ENCODE measurements around the gene MRPS18A. TPM values are rescaled to one million over a fixed set of nuclear protein-coding genes. Genes with fewer than 3 reads are reported as not detected.

MRPS18A gene
- total and polyA plus RNA-seq, 3 donors from 2014 or later = 37.5 to 63.0 (median 48.6) TPM

DNA sequence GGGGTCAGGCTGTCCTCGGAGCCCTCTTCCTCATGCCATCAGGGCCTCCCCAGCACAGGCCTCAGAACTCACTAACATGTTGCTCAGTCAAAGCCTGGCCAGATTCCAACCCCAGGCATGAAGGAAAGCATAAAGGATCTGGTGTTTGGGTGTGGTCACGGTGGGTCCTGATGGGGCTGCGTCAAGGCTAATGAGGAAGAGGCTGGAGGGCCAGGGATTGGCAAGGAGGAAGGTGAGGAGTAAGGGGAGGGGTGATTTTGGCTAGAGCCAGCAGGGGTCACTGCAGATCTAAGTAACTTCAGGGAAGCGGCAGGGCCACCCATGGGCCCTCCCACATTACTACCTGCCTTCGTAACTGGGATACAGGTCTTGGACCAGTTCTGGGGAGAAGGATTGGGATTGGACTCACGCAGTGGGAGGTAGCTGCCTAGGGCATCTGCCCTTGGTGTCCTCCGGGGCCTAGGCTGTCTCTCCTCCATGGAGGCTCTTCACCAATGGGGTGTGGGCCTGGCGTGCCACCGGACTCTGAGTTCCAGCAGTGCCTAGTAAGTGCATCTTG, 36.2 kb upstream of the MRPS18A start:
- Histone ChIP-seq H3K36me3 (ENCODE audit: low read depth, missing control alignments) (no peaks in the 10 kb centered on the region), H3K4me1 (no peaks in the 10 kb centered on the region), H3K9me3 (no peaks in the 10 kb centered on the region), H3K4me3 (no peak overlapping the region), H3K27ac (no peak overlapping the region), H3K27me3 (no peaks in the 10 kb centered on the region)
- intact Hi-C loops (cut with DNase I; ENCODE audit: low total_unique reads) = no loop called here
- DNase-seq = peak; percentile 71
- WGBS, 2 donors = 78 to 81% methylated on average over 8 to 9 of the region's 9 CpGs
- TF ChIP-seq, protein P1, sequence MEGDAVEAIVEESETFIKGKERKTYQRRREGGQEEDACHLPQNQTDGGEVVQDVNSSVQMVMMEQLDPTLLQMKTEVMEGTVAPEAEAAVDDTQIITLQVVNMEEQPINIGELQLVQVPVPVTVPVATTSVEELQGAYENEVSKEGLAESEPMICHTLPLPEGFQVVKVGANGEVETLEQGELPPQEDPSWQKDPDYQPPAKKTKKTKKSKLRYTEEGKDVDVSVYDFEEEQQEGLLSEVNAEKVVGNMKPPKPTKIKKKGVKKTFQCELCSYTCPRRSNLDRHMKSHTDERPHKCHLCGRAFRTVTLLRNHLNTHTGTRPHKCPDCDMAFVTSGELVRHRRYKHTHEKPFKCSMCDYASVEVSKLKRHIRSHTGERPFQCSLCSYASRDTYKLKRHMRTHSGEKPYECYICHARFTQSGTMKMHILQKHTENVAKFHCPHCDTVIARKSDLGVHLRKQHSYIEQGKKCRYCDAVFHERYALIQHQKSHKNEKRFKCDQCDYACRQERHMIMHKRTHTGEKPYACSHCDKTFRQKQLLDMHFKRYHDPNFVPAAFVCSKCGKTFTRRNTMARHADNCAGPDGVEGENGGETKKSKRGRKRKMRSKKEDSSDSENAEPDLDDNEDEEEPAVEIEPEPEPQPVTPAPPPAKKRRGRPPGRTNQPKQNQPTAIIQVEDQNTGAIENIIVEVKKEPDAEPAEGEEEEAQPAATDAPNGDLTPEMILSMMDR (IDR thresholded peaks at IDR 0.05) = peak in 1 of 3 experiments; percentile 35
- TF ChIP-seq POLR2A (IDR thresholded peaks at IDR 0.05) = no peak

DNA sequence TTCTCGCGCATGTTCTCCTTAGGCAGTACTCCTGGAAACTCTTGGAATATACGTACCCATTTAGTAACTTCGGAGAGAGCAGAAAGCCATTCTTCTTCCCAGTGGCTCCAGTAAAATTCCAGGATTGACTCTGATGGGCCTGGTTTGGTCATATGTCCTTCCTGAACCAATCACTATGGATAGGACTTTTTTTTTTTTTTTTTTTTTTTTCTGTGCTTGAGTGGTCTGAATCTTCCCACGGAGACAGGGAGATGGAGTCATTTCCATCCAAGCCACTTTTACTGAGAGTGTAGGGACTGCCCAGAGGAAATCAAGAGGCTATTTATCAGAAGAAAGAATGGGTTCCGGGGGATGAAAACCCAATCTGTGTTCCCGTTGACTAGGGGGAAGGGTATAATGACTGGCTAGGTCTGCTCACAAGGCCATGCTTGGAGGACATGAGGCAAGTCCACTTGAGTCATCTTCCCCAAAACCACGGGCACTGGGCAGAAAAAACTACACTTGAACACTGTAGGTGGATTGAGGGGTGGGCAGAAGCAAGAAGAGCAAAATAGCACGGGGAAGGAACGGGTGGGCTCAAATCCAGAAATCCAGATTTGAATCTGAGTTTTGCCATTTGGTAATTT, 35.4 kb upstream of the MRPS18A start:
- intact Hi-C loops (cut with DNase I; ENCODE audit: low total_unique reads) = no loop called here
- Histone ChIP-seq H3K9me3 (no peaks in the 10 kb centered on the region), H3K4me3 (no peak overlapping the region), H3K36me3 (ENCODE audit: low read depth, missing control alignments) (no peaks in the 10 kb centered on the region), H3K27ac (no peak overlapping the region), H3K4me1 (no peaks in the 10 kb centered on the region), H3K27me3 (no peaks in the 10 kb centered on the region)
- 83 to 89% methylated on average over 10 of the region's 10 CpGs for WGBS, 2 donors
- TF ChIP-seq, protein P1 (IDR thresholded peaks at IDR 0.05) = no peak
- no peak for TF ChIP-seq POLR2A (IDR thresholded peaks at IDR 0.05)
- DNase-seq = no peak

DNA sequence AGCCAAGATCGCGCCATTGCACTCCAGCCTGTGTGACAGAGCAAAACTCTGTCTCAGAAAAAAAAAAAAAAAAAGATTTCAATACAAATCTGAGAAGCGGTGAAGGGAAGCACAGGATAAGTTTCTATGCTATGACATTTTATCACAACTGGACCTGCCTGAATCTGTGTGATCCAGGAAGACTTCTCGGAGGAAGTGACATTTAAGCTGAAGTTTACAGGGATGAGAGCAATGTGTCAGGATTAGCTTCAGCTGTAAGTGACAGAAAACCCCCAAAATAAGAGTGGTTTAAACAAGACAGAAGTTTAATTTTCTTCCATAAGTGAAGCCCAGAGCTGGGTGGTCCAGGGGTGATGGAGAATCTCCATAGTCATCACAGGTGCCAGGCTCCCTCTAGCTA, 33.4 kb upstream of the MRPS18A start:
- no peak for DNase-seq
- 85 to 88% methylated on average over 4 of the region's 4 CpGs for WGBS, 2 donors
- TF ChIP-seq, protein P1 (IDR thresholded peaks at IDR 0.05) = no peak
- TF ChIP-seq POLR2A (IDR thresholded peaks at IDR 0.05) = no peak

DNA sequence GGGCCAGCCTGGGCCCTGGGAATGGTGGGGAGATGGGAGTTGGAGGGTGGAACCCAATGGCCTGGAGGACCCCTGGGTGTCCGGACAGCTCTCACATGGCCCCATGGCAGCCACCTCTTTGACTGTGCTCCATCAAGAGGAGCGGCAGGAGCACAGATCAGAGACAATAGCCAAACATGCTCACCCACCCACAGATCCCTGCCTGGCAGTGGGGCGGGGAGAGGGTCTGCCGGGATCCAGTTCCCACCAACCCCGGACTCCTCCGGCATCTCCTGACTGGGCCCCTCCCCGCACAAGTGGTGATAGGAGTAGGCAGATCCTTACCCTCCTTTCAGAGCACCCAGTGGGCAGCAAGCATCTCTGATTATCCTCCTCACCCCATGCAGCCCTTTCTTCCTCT, 31.9 kb upstream of the MRPS18A start:
- Histone ChIP-seq H3K27me3 (no peaks in the 10 kb centered on the region), H3K27ac (no peak overlapping the region), H3K4me3 (no peak overlapping the region), H3K9me3 (no peaks in the 10 kb centered on the region), H3K4me1 (no peaks in the 10 kb centered on the region), H3K36me3 (ENCODE audit: low read depth, missing control alignments) (no peaks in the 10 kb centered on the region)
- intact Hi-C loops (cut with DNase I; ENCODE audit: low total_unique reads) = no loop called here
- 87 to 88% methylated on average over 6 to 7 of the region's 7 CpGs for WGBS, 2 donors
- DNase-seq = no peak
- TF ChIP-seq POLR2A (IDR thresholded peaks at IDR 0.05) = no peak
- TF ChIP-seq, protein P1 (IDR thresholded peaks at IDR 0.05) = no peak

More for the DNA sequence above, 33.4 kb upstream of the MRPS18A start:
- no peaks in the 10 kb centered on the region for H3K4me1 ChIP-seq
- no peaks in the 10 kb centered on the region for H3K9me3 ChIP-seq
- no peak overlapping the region for H3K4me3 ChIP-seq
- H3K27ac ChIP-seq = no peak overlapping the region
- intact Hi-C loops (cut with DNase I; ENCODE audit: low total_unique reads) = no loop called here
- no peaks in the 10 kb centered on the region for H3K36me3 ChIP-seq (ENCODE audit: low read depth, missing control alignments)
- H3K27me3 ChIP-seq = no peaks in the 10 kb centered on the region

Data from testis (tissue), 3 donors.